GM19468 (cell line): ENCODE results near the gene SLC12A3.

Experiments used
- ATAC-seq: cut with Tn5 transposase; IDR thresholded peaks from one replicate; pipeline ENCODE4 v1.9.1; 2021; ENCODE audit warnings: mild to moderate bottlenecking, moderate library complexity, moderate number of reproducible peaks; ENCODE audit not compliant: unreplicated experiment; ENCODE audit errors: extremely low read depth

The SLC12A3 gene, protein sequence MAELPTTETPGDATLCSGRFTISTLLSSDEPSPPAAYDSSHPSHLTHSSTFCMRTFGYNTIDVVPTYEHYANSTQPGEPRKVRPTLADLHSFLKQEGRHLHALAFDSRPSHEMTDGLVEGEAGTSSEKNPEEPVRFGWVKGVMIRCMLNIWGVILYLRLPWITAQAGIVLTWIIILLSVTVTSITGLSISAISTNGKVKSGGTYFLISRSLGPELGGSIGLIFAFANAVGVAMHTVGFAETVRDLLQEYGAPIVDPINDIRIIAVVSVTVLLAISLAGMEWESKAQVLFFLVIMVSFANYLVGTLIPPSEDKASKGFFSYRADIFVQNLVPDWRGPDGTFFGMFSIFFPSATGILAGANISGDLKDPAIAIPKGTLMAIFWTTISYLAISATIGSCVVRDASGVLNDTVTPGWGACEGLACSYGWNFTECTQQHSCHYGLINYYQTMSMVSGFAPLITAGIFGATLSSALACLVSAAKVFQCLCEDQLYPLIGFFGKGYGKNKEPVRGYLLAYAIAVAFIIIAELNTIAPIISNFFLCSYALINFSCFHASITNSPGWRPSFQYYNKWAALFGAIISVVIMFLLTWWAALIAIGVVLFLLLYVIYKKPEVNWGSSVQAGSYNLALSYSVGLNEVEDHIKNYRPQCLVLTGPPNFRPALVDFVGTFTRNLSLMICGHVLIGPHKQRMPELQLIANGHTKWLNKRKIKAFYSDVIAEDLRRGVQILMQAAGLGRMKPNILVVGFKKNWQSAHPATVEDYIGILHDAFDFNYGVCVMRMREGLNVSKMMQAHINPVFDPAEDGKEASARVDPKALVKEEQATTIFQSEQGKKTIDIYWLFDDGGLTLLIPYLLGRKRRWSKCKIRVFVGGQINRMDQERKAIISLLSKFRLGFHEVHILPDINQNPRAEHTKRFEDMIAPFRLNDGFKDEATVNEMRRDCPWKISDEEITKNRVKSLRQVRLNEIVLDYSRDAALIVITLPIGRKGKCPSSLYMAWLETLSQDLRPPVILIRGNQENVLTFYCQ

DNA sequence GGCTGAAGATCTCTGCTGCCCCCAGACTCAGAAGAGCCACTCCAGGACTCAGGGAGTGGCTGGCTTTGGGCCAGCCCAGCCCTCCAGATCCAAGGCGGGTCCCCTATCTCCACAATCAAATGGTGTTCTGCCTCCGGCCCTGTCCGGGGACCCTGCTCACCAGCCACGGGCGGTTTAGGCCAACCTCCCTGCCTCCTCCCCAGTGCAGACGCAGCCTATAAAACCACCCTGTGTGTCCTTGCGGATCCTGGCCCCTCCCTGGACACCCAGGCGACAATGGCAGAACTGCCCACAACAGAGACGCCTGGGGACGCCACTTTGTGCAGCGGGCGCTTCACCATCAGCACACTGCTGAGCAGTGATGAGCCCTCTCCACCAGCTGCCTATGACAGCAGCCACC, at the start of gene SLC12A3:
Gene SLC12A3, plus strand, starts transcription at position 248 of the 400 bp plus-strand sequence. Its CDS starts 29 bp downstream, at position 277.
- ATAC-seq: no peak

DNA sequence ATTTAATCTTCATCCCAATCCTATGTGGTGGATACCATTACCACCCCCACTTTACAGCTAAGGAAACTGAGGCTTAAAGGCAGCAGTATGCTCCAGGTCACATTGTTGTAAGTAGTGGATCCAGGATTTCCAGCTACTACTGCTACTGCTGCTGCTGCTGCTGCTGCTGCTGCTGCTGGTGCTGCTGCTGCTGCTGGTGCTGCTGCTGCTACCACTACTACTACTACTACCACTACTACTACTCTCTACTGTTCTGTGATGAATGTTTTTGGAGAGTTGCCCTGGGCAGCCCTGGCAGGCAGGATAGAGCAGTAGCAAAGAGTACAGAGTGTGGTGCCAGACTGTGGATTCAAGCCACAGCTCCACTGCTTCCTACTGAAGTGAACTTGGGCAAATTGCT, 49.3 kb upstream of the SLC12A3 start:
- ATAC-seq: no peak

DNA sequence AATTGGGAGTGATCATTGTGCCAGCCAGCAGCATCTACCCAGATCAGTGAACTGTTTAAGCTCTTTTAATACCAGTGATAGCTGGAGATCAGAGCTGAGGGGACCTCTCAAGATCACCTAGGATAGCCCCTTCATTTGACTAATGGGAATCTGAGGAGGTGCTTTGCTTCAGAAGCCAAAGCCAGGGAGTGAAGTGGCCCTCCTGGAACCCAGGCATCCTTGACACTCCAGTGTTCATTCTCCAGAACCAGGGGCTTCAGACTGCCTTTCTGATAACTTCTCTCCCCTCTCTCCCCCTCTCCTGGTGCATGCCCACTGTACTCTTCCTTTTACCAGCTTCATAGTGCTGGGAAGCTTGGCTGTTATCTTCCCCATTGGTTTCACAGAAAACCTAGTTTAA, 48.0 kb upstream of the SLC12A3 start:
- no peak for ATAC-seq

DNA sequence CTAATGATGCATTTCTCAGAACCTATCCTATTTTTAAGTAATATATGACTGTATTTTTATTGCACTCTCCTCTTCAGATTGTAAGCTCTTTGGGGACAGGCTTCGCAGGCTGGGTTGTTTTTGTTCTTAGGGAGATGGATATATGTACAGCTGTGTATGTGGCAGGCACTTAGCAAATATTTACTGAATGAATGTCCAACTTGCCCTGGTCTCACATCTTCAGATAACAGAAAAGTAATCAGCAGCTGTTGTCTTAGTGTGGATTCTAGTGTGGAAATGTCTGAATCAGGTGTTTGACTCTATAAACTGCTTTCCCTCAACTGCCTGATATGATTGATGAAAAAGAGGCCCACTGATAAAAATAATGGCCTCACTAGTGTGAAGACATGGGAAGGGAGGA, 47.1 kb upstream of the SLC12A3 start:
- no peak for ATAC-seq

DNA sequence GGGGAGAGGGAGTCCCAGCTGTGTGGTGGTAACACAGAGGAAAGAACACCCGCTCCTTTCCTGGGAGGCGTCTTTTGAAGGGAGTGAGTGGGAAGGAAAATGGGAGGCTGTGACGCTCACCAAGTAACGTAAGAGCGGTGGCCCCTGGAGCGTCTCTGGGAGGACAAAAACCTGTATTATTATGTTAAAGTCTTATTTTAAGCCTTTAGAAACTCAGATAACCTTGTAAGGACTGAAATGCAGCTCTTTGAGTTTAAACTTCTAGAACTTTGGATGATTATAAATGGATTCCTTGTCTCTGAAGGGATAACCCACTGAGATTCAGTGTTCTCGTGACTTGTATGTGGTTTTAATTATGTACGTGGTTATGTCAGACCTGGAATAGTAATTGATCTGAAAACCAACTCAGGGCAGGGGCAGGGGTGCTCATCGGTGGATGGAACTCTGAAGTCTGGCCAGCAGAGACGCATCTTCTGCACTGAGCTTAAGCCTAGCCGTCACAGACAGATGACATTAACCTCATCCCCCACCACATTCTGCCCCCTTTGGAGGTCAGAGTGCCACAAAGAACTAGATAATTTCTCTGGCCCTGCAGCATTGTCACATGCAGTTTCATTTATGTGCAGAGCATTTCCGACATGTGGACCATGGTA, 41.8 kb upstream of the SLC12A3 start:
- no peak for ATAC-seq

DNA sequence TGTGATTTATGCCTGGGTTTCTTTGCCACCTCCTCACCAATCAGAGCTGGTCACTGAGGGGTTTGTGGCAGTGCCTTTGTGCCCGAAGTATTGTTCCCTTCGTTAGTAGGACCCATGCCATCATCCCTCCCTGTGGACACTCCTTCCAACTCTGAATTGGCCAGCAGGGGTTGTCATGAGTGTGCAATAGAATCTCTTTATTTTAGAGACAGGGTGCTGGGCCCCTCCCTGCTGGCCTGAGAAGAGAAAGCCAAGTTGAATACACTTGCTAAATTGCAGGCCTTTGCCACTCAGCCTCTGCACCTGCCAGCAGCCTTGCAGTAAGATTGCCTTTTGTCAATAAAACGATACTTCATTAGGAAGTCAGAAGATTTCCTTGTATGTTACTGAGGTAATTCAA, 40.7 kb upstream of the SLC12A3 start:
- ATAC-seq: no peak

DNA sequence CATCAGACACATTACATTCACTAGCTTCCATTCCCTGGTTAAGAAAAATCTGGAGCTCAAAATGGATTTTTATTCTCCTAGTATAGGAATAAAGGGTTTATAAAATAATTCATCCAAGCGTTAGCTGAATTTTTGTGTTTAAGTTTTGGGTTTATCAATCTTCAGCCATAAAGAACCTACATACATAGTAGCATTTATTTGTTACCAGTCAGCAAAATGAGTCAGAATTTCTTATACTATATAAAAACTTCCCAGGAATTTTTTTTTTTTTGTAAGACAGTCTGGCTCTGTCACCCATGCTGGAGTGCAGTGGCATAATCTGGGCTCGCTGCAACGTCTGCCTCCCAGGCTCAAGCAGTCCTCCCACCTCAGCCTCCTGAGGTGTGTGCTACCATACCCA, 40.2 kb upstream of the SLC12A3 start:
- no peak for ATAC-seq

DNA sequence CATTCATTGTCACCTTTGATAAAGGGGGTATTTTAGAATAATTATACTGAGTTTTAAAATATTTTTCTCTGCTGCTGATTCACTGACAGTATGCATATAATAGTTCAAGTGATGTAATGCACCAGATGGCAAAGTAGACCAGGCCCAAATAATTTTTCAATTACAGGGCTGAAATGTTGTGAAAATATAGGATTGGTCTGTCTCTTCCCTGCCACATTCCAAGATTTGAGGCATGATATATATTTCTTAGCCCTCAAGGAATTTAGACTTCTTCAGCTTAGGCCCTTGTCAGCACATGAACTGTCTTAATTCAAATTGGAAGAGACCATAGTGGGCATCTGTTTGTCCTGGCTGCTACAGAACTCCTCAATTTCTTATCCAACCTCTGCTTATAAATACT, 39.2 kb upstream of the SLC12A3 start:
- ATAC-seq: no peak

DNA sequence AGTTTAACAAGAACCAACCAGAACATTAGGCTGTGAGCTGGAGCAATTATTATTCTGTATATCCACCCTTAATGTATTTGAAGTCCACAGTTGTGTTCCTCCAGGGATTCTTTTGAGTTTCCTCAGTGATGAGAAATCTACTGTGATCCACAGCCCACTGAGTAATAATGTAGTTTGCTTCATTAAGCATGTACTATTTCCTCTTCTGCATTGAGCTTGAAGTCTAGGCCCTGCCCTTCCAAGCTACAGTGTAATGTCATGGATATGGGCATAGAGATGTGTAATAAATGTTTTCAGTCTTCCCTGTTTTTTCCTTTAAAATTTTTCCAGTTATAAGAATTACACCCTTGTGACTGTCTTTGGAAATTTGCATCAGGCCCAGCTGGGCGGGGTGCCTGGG, 36.4 kb upstream of the SLC12A3 start:
- no peak for ATAC-seq

DNA sequence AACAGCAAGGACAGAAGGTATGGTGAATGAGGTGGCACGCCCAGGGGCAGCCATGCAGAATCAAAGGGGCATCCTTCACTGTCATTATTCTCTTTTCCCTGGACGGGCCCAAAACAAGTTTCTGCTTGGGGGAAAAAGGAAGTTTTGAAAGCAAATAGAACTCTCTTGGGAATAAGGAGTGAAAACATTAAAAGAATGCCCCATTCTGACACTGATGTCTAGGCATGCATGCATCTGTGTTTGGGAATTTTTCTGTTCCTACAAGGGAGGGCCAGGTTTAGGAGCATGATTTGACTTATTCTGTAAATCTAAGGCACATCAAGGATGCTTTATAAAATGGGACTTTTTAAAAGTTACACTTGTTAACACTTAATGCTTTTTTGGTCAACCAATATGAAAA, 34.3 kb upstream of the SLC12A3 start:
- ATAC-seq: no peak

DNA sequence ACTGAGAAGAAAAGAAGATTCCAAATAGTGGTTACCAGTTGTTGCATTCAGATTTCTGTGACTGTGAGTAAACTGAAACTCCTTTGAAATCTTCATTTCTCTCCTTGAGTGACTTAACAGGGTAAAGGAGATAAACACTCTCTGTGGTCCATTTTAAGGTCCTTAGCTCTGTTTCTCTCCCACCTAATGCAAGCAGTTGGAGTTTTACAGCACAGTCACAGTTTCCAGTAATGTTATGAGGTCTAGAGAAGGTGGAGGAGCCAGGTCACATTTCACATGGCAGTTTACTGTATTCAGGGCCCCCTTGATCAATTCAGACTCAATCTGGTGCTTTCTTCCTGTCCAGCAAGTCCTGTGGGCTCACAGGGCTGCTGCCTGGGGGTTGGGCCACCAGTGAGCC, 32.2 kb upstream of the SLC12A3 start:
- ATAC-seq: no peak

DNA sequence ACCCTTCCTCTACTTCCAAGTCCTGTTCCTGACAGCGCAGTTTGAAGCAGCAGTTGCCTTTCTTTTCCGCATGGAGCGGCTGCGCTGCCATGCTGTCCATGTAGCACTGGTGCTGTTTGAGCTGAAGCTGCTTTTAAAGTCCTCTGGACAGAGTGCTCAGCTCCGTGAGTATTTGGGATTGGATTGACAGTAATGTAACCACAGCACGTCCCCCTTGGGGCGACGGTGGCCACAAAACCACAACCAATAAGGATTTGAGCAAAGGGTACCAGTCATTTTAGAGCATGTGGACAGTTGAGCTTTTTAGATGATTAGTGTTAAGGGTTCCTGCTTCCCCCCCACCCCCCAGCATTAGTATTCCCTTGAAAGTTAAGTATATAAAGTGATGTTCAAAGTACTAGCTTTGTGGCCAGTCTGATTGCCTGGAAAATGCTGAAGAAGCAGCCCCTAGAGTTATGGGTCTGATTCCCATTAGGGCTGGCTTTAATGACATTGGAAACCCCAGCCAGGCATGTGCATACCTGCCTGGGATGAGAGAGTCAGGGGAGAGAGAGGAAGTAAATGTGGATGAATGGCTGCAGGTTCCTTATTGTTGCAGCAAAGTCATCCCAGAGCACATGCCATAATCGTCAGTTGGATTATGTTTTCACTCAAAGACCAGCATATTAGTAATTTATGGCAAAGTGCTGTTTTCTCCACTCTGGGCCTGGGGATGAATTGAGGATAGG, 31.6 kb upstream of the SLC12A3 start:
- no peak for ATAC-seq

DNA sequence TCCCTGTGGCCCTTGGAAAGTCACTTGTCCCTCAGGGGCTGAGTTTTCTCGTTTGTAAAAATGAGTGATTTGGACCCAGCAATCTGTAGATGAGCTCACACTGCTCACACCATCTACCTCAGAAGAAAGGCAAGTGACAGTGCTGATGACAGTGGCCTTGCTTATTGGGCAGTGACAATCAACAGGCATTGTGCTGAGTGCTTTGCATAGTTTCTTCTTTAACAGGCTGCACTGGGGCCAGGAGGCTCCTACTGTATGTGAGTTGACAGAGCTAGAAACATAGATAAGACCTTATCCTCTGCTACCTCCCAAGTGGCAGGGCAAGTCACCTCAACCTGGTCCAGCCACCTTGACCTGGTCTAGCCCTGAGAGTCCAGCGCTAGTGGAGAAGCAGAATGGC, 29.7 kb upstream of the SLC12A3 start:
- no peak for ATAC-seq

DNA sequence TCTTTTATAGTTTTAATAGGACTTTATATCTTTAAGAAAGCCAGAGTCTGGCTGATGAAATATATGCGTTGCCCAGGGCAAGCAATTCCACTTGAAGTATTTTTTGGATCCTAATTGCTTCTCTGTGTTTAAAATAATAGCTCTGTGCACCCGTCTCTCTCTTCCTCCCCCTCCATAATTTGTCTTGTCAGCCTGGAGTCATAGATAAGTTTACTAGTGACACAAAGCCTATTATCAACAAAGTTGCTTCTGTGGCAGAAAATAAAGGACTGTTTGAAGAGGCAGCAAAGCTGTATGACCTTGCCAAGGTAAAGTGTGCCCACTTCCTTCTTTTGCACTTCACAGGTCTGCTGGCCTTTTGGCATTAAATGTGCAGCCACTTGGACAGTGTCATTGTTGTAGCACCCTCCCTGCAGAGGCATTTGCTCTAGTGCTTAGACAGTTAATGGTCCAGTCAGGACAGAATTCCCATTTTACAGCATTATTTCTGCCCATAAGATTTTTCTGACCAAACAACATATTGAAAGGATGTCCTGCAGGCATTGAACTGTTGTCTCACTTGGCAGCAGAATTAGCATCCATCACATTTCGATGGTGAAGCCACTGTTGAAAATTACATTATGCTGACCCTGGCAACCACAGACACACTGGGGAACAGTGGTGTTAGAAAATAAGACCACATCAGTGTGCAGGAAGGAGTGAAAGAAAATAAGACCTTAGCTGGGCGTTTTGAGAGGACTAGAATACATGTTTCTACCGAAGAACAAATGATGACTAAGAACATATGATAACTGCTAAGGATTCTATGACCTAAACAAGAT, 28.4 kb upstream of the SLC12A3 start:
- ATAC-seq: no peak

DNA sequence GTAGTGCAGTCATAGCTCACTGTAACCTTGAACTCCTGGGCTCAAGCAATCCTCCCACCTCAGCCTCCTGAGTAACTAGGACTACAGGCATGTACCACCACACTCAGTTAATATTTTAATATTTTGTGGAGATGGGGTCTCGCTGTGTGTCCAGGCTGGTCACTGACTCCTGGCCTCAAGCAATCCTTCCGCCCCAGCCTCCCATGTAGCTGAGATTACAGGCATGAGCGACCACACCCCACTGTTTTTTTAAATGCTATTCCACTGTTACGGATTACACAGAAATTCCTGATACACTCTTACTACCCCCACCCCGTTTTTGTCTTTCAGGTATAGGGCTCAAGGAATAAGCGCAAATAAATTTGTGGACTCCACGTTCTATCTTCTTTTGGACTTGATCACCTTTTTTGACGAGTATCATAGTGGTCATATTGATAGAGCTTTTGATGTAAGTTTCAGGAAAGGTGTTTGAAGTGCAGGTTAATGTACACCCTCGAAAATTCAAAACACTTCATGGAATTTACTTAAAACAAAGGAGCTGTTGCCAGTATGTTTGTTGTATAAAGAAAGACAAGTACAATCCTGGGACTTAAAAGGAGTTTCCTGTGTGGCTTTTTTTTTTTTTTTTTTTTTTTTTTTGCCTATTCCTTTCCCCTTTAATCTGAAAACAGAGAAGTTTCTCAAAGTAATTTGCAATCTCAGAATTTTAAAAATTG, 26.2 kb upstream of the SLC12A3 start:
- ATAC-seq: no peak

DNA sequence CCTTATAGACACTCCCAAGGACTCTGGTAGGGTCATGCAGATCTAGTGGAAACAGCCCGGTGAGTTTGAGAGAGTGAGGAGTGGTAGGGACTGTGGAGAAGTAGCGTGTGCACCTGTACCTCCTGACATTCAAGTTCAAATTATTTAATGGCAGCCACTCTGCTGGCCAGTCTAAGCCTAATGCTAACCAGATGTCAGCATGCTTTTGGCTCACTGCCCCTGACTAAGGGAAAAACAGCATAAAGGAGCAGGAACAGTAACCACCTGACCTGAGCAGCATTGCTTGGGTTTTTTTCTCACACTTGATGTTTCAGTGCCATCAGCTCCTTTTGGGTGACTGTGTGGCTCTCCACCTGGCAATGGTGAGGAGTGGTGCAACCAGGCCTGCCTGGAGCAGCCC, 23.8 kb upstream of the SLC12A3 start:
- no peak for ATAC-seq

DNA sequence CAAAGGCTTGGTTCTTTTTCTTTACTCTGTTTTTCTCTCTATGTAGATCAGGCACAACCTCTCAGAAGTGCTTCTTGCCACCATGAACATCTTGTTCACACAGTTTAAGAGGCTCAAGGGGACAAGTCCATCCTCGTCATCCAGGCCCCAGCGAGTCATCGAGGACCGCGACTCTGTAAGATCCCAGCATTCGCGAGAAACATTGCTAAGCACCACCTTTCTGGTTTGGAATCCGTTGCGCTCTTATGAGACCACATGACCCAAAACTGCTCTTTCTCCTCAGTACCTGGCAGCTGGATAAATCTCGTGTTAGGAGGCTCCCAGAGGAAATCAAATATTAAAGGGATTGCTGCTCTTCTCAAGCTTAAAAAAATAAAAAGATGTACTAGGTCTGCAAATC, 23.3 kb upstream of the SLC12A3 start:
- no peak for ATAC-seq

DNA sequence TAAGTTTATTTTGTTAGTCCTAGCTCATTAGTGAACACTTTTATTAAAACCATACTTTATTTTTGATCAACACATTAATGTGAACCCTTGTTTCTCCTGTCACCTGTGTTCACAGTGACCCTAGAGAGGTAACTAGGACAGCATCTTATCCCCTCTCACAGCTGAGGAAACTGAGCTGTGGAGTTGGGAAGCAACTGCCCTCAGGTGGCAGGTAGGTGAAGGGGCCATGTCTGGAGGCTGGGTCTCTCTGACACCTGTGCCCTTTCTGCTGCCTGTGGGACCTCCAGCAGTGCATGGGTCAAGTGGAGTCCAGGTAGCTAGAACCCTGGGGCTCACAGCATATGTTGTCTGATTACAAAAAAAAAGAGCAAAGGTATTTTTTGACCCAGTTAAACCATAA, 22.9 kb upstream of the SLC12A3 start:
- ATAC-seq: no peak

DNA sequence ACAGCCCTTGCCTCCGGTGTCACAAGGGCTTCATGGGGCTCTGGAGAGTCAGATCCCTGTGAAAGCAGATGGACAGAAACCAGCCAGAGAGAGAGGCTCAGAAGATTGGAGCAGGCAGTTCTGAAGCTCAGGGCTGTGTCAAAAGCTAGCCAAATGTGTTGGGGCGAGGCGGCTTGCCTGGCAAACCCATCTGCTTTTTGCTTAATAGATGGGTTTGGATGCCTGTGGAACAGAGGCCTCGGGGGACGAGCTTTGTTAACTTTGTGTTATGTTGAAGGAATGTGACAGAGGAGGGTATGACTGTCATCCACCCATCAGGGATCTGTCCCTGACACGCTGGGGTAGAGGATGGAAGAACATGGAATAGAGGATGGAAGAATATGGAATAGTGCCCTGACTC, 21.0 kb upstream of the SLC12A3 start:
- no peak for ATAC-seq
